Muscle of leg (tissue), 11 donors: Measurements from ENCODE around the gene PCBP3. TPM values are rescaled to one million over a fixed set of nuclear protein-coding genes. Genes with fewer than 3 reads are reported as not detected.
A peak's percentile ranks its signal among the peaks of the same experiment; 100 is the strongest.

Experiments used
- DNase-seq: peaks from one replicate; pipeline ENCODE4 v3.0.0; 2013
- H3K27ac ChIP-seq: one replicate; pipeline ENCODE4 v1.5.1; 2013; ENCODE audit warnings: mild to moderate bottlenecking, low read length, control low read depth
- H3K27me3 ChIP-seq: one replicate; pipeline ENCODE4 v1.6.1; 2013; ENCODE audit warnings: low read length; ENCODE audit not compliant: control insufficient read depth, insufficient read depth
- H3K36me3 ChIP-seq: one replicate; pipeline ENCODE4 v1.6.1; 2013; ENCODE audit warnings: low read length; ENCODE audit not compliant: control insufficient read depth, insufficient read depth
- H3K4me1 ChIP-seq: one replicate; pipeline ENCODE4 v1.6.1; 2013; ENCODE audit warnings: low read length; ENCODE audit not compliant: control insufficient read depth, insufficient read depth
- H3K4me3 ChIP-seq: one replicate; pipeline ENCODE4 v1.5.1; 2013; ENCODE audit warnings: low read length, control low read depth
- H3K9me3 ChIP-seq: replicated peaks from 2 replicates; pipeline ENCODE4 v1.6.1; 2013; ENCODE audit warnings: low read depth, low read length; ENCODE audit not compliant: control insufficient read depth
- WGBS: methylation state at CpG from one replicate; pipeline ENCODE4 v1.1.5; 2013; ENCODE audit warnings: missing lambda C conversion rate; ENCODE audit not compliant: insufficient coverage; 5-methylcytosine and 5-hydroxymethylcytosine counted together
- polyA plus RNA-seq, 8 donors: library from polyadenylated mRNA; unstranded; fragments of 120-200 nt; gene quantifications; one replicate each; pipeline versions ENCODE4 v1.2.1 to v1.2.3, GENCODE V29; 2013; ENCODE audit warnings: inconsistent platforms in 1 of 8, low replicate concordance in 1 of 8; ENCODE audit not compliant: insufficient read length in 8 of 8, insufficient read depth in 1 of 8
- total RNA-seq: library from RNA; stranded (reverse); fragments of 120-200 nt; gene quantifications from one replicate; pipeline ENCODE4 v1.2.4, GENCODE V29; 2013

PCBP3 gene
- total and polyA plus RNA-seq, 9 donors: 0.76 to 2.3 (median 1.2) TPM

DNA sequence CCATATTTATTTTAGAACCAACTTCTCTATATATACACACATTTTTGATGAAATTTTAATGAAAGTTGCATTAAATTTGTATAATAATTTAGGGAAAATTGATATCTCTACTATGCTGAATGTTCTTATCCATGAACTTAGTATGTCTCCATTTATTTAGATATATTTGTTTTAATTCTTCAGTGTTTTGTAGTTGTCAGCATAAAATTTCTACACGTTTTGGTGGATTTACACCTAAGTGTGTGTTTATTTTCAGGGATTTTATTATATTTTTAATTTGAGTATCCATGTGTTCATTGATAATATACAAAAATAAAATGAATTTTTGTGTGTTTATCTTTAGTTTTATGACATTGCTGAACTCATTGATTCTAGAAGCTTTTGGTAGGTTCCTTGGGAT, 36.7 kb downstream of the PCBP3 start:
- DNase-seq: no peak
- WGBS: no CpG with 5 or more reads among the region's 1 CpG
- Histone ChIP-seq H3K4me3 (no peak overlapping the region), H3K27ac (no peak overlapping the region), H3K27me3 (no peaks in the 10 kb centered on the region), H3K36me3 (no peaks in the 10 kb centered on the region), H3K4me1 (no peaks in the 10 kb centered on the region), H3K9me3 (no peaks in the 10 kb centered on the region)

- H3K27me3 ChIP-seq: no peaks in the 10 kb centered on the region
- peak; percentile 7 for DNase-seq
- peaks cover 10% of the 10 kb centered on the region for H3K4me1 ChIP-seq
- no peaks in the 10 kb centered on the region for H3K36me3 ChIP-seq
- H3K27ac ChIP-seq: no peak overlapping the region
- no peaks in the 10 kb centered on the region for H3K9me3 ChIP-seq
- WGBS: no CpG with 5 or more reads among the region's 2 CpGs
- no peak overlapping the region for H3K4me3 ChIP-seq
These were observed 51.6 kb downstream of the PCBP3 start for GRCh38 chr21:45695086-45695485.

GRCh38 chr21:45698493-45699184, 55.1 kb downstream of the PCBP3 start:
- H3K9me3 ChIP-seq: no peaks in the 10 kb centered on the region
- no peak overlapping the region for H3K4me3 ChIP-seq
- peaks cover 10% of the 10 kb centered on the region for H3K4me1 ChIP-seq
- DNase-seq: peak; percentile 46
- 20% methylated on average over 1 of the region's 3 CpGs for WGBS
- H3K27me3 ChIP-seq: no peaks in the 10 kb centered on the region
- H3K27ac ChIP-seq: no peak overlapping the region
- H3K36me3 ChIP-seq: no peaks in the 10 kb centered on the region

- WGBS: 75% methylated on average over 4 of the region's 7 CpGs
- H3K27ac ChIP-seq: no peak overlapping the region
These were observed 55.9 kb downstream of the PCBP3 start for GRCh38 chr21:45699251-45699942.

GRCh38 chr21:45699966-45700365, 56.4 kb downstream of the PCBP3 start:
- H3K27ac ChIP-seq: no peak overlapping the region
- no CpG with 5 or more reads among the region's 1 CpG for WGBS
- DNase-seq: no peak
- H3K4me1 ChIP-seq: peaks cover 10% of the 10 kb centered on the region
- no peak overlapping the region for H3K4me3 ChIP-seq
- no peaks in the 10 kb centered on the region for H3K36me3 ChIP-seq
- H3K9me3 ChIP-seq: no peaks in the 10 kb centered on the region
- H3K27me3 ChIP-seq: no peaks in the 10 kb centered on the region

More at GRCh38 chr21:45699251-45699942, 55.9 kb downstream of the PCBP3 start:
- Histone ChIP-seq H3K4me1 (peaks cover 10% of the 10 kb centered on the region), H3K4me3 (no peak overlapping the region), H3K9me3 (no peaks in the 10 kb centered on the region), H3K36me3 (no peaks in the 10 kb centered on the region), H3K27me3 (no peaks in the 10 kb centered on the region)
- DNase-seq: no peak

DNA sequence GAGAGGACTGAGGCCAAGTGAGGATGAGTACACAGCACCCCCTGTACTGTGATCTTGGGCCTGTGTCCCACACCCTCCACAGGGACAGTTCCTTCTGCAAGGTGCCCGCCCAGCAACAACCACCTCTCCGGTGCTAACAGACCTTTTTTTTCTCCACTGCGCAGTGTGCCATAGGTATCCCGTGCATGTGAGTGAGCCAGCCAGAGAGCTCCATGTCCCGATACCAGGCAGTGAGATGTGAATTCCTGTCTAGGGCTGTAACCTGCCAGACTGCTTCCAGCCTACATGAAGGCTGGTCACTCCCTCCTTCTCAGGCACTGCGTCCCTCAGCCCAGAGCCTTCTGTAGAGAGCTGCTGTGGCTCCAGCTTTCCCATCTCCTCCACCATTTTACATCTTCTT, 56.9 kb downstream of the PCBP3 start:
- 88% methylated on average over 6 of the region's 6 CpGs for WGBS
- Histone ChIP-seq H3K4me1 (peaks cover 10% of the 10 kb centered on the region), H3K9me3 (no peaks in the 10 kb centered on the region), H3K27me3 (peaks cover 3% of the 10 kb centered on the region), H3K36me3 (no peaks in the 10 kb centered on the region), H3K27ac (no peak overlapping the region), H3K4me3 (no peak overlapping the region)
- DNase-seq: no peak

- DNase-seq: no peak
- no peaks in the 10 kb centered on the region for H3K36me3 ChIP-seq
- H3K27ac ChIP-seq: no peak overlapping the region
- H3K27me3 ChIP-seq: peaks cover 3% of the 10 kb centered on the region
- 67% methylated on average over 11 of the region's 13 CpGs for WGBS
- H3K4me3 ChIP-seq: no peak overlapping the region
- H3K9me3 ChIP-seq: no peaks in the 10 kb centered on the region
- peaks cover 2% of the 10 kb centered on the region for H3K4me1 ChIP-seq
These were observed 61.0 kb downstream of the PCBP3 start for GRCh38 chr21:45704311-45705108.

- H3K27me3 ChIP-seq: peaks cover 3% of the 10 kb centered on the region
- peaks cover 2% of the 10 kb centered on the region for H3K9me3 ChIP-seq
- peaks cover 2% of the 10 kb centered on the region for H3K4me1 ChIP-seq
- H3K27ac ChIP-seq: no peak overlapping the region
- H3K4me3 ChIP-seq: no peak overlapping the region
- no peak for DNase-seq
- H3K36me3 ChIP-seq: no peaks in the 10 kb centered on the region
- WGBS: 40% methylated on average over 1 of the region's 1 CpG
These were observed 62.8 kb downstream of the PCBP3 start for GRCh38 chr21:45706299-45706698.

DNA sequence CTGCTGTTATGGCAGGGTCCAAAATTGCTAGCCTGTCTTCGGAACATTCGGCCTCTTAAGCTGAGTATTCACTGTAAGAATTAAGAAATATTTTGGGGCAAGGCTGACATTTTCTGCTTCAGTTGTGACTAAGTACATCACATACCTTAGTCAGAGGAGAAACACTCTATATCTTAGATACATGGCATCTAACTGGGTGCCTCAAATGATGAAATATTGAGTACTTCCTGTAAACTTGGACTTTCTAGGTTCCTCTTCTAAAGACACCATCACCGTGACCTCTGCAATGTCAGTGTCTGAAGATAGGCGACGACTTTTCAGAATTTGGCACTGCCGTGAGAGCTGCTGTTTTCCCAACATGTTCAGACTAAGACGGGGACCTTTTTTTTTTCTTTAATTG, 65.6 kb downstream of the PCBP3 start:
- peaks cover 3% of the 10 kb centered on the region for H3K27me3 ChIP-seq
- no peak overlapping the region for H3K27ac ChIP-seq
- DNase-seq: no peak
- H3K9me3 ChIP-seq: peaks cover 2% of the 10 kb centered on the region
- H3K36me3 ChIP-seq: no peaks in the 10 kb centered on the region
- no peak overlapping the region for H3K4me3 ChIP-seq
- 96% methylated on average over 3 of the region's 7 CpGs for WGBS
- peaks cover 2% of the 10 kb centered on the region for H3K4me1 ChIP-seq

DNA sequence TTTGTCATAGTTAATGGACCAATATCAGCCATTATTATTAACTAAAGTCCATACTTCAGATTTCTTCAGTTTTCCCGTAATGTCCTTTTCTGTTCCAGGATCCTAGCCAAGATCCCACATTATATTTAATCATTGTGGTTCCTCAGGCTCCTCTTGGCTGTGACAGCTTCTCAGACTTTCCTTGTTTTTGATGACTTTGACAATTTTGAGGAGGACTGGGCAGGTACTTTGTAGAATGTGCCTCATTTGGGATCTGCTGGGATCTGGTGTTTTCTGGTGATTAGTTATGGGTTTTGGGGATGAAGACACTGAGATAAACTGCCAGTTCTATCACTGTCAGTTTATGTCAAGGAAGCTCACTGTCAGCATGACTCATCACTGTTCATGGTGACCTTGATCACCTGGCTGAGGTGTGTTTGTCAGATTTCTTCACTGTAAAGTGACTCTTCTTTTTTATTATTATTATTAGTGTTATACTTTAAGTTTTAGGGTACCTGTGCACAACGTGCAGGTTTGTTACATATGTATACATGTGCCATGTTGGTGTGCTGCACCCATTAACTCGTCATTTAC, 66.3 kb downstream of the PCBP3 start:
- DNase-seq: no peak
- peaks cover 2% of the 10 kb centered on the region for H3K4me1 ChIP-seq
- H3K27ac ChIP-seq: no peak overlapping the region
- peaks cover 2% of the 10 kb centered on the region for H3K9me3 ChIP-seq
- H3K4me3 ChIP-seq: no peak overlapping the region
- H3K27me3 ChIP-seq: peaks cover 3% of the 10 kb centered on the region
- WGBS: no CpG with 5 or more reads among the region's 3 CpGs
- no peaks in the 10 kb centered on the region for H3K36me3 ChIP-seq
